ENCODE measurements around the gene PTPRT.
"Not testable (repeated sequence)": the region's sequence is repeated elsewhere in the genome, so short reads cannot be mapped to it uniquely, and the experiment has no call there.

The PTPRT gene

GRCh38 chr20:43186312-43186711 lies 3.4 kb downstream of the PTPRT start:
- DNase-seq = no peak

DNA sequence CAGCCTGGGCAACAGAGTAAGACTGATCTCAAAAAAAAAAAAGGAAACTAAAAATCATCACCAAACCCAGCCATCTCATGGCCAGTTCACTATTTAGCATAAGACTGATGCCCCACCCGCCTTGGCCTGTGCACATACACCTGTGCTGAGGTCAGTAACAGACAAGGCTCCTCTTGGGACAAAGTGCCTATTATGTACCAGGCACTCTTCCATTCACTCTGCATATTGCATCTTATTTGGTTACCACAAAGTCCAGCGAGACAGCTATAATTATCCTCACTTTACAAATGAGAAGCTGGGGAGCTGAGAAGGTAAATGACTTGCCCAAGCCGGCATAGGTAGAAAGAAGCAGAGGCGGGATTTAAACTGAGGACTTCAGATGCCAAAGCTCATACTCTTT lies 3.8 kb downstream of the PTPRT start:
- DNase-seq = no peak

DNA sequence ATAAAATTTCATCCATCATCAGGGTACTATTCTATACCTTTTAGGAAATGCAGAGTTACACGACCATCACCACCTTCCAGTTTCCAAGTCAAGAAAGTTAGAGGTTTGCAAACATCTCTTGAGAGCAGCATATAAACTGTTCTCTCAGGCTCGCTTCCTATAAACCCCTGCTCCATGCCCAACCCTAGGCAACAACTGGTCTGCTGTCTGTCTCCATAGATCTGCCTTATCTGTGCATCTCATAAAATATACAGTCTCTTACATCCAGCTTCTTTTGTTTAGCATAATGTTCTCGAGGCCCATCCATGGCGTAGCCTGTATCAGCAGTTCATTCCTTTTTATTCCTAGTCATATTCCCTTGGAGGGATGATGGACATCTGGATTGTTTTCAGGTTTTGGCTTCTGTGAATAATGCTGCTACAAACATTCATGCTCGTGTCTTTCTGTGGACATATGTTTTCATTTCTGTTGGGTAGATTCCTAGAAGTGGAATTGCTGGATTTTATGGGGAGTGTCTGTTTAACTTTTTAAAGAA lies 6.1 kb downstream of the PTPRT start:
- DNase-seq = no peak

GRCh38 chr20:43178080-43178479 lies 11.6 kb downstream of the PTPRT start:
- no peak for DNase-seq

DNA sequence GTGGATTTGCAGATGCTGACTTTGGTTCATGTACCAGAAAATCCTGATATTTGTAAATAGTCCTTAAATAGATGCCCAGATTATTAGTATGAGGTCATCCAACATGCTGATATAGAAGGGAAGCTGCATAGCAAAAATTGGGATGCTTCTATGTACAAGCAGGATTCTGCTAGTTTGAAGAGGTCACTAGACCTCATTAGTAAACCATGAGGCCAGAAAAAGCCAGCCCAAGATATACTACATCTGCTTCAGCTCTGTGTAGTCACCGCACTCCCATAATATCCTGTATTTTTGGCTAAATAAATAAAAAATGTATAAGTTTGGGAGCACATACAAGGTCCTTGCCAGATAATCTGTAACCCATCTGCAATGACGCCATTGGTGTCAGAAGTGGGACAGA lies 13.0 kb downstream of the PTPRT start:
- no peak for DNase-seq

DNA sequence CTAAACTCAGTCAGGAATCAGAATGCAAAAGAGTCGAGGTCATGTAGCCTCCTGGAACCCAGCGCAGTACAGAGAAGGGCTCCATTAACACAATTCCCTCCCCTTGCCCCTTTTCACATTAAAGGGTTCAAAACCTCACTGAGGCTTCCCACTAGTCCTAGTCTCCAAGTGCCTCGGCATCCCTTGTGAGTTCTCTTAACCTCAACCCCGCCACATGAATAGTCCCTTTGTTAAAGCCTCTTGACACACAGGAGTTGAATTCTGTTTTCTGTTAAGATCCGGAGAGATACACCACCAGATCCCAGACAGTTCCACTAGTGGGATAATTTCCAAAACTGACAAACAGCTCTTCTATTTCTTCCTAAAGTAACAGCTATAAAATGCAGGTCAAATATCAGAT lies 17.8 kb downstream of the PTPRT start:
- no peak for DNase-seq

GRCh38 chr20:43170771-43171170 lies 18.9 kb downstream of the PTPRT start:
- no peak for DNase-seq

DNA sequence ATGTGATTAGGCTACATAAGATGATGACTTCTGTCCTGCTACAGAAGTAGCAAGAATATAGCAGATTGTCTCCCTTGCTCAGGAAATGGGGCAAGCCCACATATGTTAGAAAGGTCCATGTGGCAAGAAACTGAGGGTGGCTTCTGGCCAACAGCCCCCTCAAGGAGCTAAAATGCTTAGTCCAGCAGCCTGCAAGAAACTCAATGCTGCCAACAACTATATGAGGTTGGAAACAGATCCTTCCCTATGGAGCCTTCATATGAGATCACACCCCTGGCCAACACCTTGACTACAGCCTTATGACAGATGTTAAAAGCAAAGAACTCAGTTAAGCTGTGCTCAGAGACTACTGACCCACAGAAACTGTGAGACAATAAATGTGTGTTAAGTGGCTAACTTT lies 22.1 kb downstream of the PTPRT start:
- DNase-seq = no peak

DNA sequence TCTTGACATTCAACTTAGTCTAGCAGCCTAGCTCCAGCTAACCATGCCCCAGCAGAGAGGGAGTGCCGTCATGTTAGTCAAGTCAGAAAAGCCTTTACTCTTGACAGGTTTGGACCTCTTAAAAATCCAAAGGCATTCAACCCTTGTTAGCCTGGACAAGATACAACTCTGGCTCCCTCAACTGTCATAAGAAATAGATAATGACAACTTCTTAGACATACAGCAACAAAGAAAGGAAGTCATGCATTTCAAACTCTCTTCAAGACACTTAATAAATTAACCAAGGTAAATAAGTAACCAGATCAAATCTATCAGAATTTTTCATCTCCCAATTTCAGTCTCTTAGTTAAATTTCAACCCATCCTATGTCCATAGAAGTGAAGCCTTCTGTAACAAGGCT lies 22.7 kb downstream of the PTPRT start:
- DNase-seq = no peak

- no peak for DNase-seq
These were observed 24.1 kb downstream of the PTPRT start for GRCh38 chr20:43165611-43166010.

GRCh38 chr20:43164736-43165135 lies 25.0 kb downstream of the PTPRT start:
- DNase-seq = not testable (repeated sequence)

- no peak for DNase-seq
These were observed 28.0 kb downstream of the PTPRT start for GRCh38 chr20:43161716-43162115.

GRCh38 chr20:43160941-43161340 lies 28.8 kb downstream of the PTPRT start:
- no peak for DNase-seq

DNA sequence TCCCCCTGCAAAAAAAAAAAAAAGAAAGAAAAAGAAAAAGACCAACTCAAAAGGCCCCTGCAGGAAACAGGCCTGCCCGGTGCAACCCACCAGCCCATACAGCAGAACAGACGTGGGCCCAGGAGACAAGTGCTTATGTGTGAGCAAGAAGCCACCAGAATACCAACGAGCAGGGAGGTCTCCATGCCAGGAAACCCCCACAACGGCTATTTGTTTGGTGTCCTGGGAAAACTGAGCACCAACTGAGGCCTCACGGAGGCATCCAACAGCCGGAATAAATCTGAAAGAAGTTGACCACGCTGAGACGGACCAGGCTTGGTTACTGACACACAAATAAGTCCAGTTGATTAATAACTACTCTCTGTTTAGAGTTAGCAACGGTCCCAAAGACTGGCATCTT lies 29.7 kb downstream of the PTPRT start:
- DNase-seq = no peak

GRCh38 chr20:43155366-43156100 lies 34.2 kb downstream of the PTPRT start:
- no peak for DNase-seq

GRCh38 chr20:43151901-43152300 lies 37.8 kb downstream of the PTPRT start:
- no peak for DNase-seq

DNA sequence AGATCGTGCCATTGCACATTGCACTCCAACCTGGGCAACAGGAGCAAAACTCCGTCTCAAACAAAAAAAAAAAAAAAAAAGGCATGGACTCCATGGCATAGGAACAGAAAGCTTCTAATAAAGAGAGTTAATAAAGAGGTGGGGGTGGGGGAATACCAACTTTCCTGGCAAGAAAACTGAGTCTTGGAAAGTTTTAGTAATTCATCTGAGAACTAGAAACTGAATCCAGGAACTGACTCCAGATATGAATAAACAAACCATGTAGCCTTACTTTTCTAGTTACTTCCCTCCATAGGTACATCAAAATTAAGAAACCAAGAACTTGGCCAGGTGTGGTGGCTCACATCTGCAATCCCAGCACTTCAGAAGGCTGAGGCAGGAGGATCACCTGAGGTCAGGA lies 38.5 kb downstream of the PTPRT start:
- DNase-seq = no peak

DNA sequence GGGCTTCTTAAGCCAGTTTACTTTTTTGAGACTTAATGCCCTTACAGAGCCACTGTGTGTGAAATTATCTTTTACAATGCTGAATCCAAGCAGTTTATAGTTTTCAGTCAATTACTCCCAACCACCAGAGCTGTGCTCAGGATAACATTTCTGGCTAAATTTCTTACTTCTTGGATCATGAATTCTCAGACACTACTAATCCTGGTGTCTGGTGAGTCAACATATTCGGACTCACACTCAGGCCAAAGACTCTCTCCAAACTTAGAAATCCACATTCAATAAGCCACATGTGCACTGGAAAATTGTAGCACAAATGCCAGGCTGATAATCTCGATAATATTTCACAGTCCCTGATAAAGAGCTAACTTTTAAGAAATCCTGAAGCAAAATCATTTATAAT lies 49.0 kb downstream of the PTPRT start:
- no peak for DNase-seq

DNA sequence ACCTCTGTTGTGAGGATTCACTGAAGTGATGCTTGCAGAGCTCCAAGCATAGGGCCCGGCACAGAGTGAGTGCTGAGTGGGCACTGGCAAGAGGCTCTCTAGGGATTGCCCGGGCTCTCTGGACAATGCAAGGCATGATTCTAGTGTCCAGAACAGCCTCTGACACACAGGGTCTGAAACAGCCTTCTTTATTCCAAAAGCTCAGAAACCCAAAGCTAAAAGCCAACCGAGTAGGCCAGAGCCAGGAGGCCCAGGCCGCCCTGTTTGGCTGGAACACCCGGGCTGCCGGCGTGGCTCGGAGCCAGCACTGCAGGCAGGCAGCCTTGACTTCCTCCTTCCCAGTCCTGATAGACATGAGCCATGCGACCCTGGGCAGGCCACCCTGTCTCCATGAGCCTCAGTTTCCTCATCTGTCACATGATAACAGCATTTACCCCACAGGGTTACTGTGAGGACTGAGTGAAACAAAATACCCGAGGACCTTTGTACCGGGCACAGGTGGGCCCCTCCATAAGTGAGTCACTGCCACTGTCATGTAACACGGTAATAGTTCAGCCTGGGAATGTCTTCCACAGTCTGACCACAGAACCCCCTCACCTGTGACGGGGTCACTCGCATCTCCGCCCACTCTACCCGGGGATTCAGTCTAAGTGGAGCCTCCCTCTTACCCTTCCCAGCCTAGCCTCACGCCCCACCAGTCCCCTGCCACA lies 51.5 kb downstream of the PTPRT start:
- DNase-seq = no peak

DNA sequence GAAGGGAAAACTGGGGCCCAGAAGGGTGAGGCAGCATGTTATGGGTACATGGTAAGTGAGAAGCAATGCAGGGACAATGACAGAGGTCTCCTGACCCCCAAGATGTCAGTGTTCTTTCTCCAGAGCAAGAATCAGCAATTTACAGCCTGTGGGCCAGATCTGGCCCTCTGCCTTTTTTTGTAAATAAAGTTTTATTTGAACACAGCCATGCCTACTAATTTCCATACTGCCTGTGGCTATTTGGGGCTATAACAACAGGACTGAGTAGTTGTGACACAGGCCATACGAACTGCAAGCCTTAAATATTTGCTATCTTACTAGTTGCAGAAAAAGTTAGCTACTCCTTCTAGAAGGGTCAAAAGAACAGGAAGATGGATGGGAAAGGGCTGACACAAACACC lies 52.5 kb downstream of the PTPRT start:
- no peak for DNase-seq

DNA sequence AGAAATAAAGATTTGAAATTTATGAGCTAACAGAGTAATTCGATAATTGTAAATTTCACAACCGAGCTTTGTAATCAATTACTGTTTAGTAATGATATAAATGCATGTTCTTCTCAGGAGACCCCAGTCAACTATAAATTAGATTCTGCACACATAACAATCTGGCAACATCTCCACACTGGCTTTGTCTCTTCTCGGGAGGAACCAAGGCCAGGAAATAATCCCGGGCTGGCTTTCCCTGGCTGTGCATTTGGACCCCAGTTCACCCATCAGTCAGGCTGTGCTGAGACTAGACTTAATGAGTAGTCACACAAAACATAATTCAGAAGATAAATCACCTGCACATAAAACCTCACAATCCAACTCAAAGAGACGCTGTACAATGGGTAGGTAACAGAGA lies 65.5 kb downstream of the PTPRT start:
- DNase-seq = no peak

- DNase-seq = no peak
These were observed 66.5 kb downstream of the PTPRT start for GRCh38 chr20:43123180-43123579.

- no peak for DNase-seq
These were observed 70.0 kb downstream of the PTPRT start for GRCh38 chr20:43119720-43120119.

- no peak for DNase-seq
These were observed 87.3 kb downstream of the PTPRT start for GRCh38 chr20:43102394-43102793.

GRCh38 chr20:43096931-43097260 lies 92.8 kb downstream of the PTPRT start:
- no peak for DNase-seq

Measured in CD4-positive, alpha-beta T cell treated with Interleukin-17A for 4 hours (primary cell).